Measurements from ENCODE around the gene TBCCD1.

DNA sequence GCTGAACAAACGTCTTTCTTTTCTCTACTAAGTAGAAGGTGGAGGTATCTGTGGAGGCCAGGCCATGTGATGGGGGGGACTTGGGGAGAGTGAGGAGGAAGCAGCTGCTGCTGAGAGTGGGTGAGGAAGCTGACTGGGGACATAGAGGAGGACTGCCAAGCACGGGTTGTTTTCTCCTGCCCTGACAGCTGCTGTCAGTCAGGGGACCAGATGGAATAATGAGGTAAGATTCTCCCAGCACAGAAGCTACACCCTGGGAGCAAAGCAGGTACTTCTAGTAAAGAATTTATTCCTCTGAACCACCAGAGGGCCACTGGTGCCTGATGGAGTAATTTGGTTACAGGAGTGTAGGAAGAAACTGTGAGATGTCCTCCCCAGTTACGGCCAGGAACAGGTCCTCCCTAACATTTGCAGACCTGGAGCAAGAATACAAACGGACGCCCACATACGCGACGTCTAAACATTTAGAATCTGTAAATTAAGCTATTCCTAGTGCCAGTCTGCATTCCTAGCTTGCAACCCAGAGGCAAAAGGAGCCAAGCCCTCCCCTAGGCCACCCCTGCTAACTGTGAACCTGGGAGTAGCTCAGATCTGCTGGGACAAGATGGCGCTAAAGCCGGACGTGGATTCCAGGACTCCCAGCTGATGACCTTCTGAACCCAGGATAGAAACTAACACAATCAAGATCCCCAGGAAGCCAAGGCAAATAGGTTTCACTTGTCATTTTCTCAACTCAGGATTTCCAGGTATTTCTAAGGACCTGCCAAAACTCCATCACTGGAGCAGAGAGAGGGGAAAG, 37.7 kb downstream of the TBCCD1 start:
- TF ChIP-seq CTCF (IDR thresholded peaks at IDR 0.05; ENCODE audit: poor library complexity) (no peak), EZH2 (IDR thresholded peaks at IDR 0.05; ENCODE audit: borderline replicate concordance) (no peak), EZH2phosphoT487 (IDR thresholded peaks at IDR 0.05; ENCODE audit: low read depth, severe bottlenecking, unreplicated experiment) (no peak)
